ENCODE measurements around the gene PPM1M.
A peak's percentile ranks its signal among the peaks of the same experiment; 100 is the strongest.

The PPM1M gene

DNA sequence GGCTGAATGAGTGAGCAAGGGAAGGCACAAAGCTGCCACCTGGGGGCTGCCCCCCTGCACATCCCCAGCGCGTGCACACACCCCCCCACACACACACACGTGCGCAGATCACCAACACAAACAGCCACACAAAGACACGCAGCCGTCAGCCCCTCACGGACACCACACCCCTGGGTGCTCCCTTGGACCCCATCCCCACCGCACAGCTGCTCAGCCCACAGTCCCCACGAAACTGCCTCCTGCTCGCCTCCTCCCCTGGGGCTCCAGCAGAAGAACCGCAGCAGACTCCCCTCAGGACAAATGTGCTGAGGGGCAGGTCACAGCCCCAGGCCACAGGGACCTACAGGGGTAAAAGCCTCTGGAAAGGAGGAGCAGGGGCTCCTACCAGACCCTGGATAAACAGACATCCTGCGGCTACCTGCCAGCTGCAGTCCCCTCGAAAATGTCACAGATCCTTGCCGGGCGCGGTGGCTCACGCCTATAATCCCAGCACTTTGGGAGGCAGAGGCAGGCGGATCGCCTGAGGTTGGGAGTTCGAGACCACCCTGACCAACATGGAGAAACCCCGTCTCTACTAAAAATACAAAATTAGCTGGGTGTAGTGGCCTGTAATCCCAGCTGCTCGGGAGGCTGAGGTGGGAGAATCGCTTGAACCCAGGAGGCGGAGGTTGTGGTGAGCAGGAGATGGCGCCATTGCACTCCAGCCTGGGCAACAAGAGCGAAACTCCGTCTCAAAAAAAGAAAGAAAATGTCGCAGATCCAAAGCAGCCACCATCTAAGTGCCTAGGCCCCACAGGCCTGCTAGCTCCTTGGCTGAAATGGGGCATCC lies 13.1 kb upstream of the PPM1M start:
- Histone ChIP-seq H3K36me3 (ENCODE audit: control insufficient read depth, insufficient read depth, low read length) (peaks cover 44% of the 10 kb centered on the region), H3K27ac (ENCODE audit: low read depth, low read length) (no peak overlapping the region), H3K4me1 (ENCODE audit: control insufficient read depth, insufficient read depth, low read length) (peaks cover 17% of the 10 kb centered on the region), H3K4me3 (ENCODE audit: low read depth, low read length) (no peak overlapping the region), H3K9ac (ENCODE audit: low read length) (no peak overlapping the region), H3K9me3 (ENCODE audit: control insufficient read depth, insufficient read depth, low read depth, low read length) (no peaks in the 10 kb centered on the region), H3K27me3 (ENCODE audit: control insufficient read depth, insufficient read depth, low read length) (no peaks in the 10 kb centered on the region)

DNA sequence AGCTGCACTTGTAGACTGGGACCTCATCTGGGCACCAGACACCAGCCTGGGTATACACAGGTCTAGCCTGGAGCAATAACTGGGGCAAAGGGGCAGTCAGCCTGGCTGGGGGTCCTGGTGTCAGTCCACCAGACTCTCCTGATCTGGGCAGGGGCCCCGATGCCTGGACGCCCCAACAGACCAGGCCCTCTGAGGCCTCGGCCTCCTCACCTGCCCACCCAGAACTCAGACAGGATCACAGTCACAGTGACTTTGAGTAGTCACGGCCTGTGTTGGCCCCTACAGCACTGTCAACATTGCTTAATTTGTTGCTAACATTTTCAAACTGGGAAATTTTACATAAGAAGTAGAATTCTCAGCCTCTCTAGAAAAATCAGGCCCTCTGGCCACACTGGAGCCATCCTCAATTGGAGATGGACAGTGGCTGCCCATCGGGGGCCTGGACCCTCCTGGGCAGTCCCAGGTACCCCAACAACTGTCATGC lies 12.4 kb upstream of the PPM1M start:
- no peaks in the 10 kb centered on the region for H3K9me3 ChIP-seq (ENCODE audit: control insufficient read depth, insufficient read depth, low read depth, low read length)
- no peak overlapping the region for H3K27ac ChIP-seq (ENCODE audit: low read depth, low read length)
- no peak overlapping the region for H3K9ac ChIP-seq (ENCODE audit: low read length)
- H3K36me3 ChIP-seq (ENCODE audit: control insufficient read depth, insufficient read depth, low read length), result peaks cover 44% of the 10 kb centered on the region
- peaks cover 22% of the 10 kb centered on the region for H3K4me1 ChIP-seq (ENCODE audit: control insufficient read depth, insufficient read depth, low read length)
- H3K4me3 ChIP-seq (ENCODE audit: low read depth, low read length), result no peak overlapping the region
- H3K27me3 ChIP-seq (ENCODE audit: control insufficient read depth, insufficient read depth, low read length), result no peaks in the 10 kb centered on the region

DNA sequence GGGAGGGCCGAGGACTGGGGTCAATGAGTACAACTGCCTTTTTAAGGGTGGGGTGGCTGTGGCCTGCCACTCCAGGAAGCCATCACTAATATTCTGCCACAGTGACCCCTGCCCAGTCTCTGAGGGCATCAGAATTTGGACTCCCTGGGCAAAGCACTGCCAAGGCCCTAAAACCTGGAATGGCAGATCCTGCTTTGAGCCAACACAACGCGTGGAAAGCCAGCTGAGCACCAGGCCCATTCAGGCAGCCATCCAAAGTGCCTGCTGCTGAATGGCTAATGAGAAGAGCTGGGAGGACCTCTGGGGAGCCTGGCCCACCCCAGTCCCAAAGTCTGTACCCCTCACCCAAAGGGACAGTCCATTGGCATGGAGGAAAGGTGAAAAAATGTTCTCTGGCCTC lies 11.6 kb upstream of the PPM1M start:
- H3K4me1 ChIP-seq (ENCODE audit: control insufficient read depth, insufficient read depth, low read length), result peaks cover 27% of the 10 kb centered on the region
- no peaks in the 10 kb centered on the region for H3K9me3 ChIP-seq (ENCODE audit: control insufficient read depth, insufficient read depth, low read depth, low read length)
- no peak overlapping the region for H3K27ac ChIP-seq (ENCODE audit: low read depth, low read length)
- H3K9ac ChIP-seq (ENCODE audit: low read length), result no peak overlapping the region
- no peak overlapping the region for H3K4me3 ChIP-seq (ENCODE audit: low read depth, low read length)
- peaks cover 39% of the 10 kb centered on the region for H3K36me3 ChIP-seq (ENCODE audit: control insufficient read depth, insufficient read depth, low read length)
- H3K27me3 ChIP-seq (ENCODE audit: control insufficient read depth, insufficient read depth, low read length), result no peaks in the 10 kb centered on the region

DNA sequence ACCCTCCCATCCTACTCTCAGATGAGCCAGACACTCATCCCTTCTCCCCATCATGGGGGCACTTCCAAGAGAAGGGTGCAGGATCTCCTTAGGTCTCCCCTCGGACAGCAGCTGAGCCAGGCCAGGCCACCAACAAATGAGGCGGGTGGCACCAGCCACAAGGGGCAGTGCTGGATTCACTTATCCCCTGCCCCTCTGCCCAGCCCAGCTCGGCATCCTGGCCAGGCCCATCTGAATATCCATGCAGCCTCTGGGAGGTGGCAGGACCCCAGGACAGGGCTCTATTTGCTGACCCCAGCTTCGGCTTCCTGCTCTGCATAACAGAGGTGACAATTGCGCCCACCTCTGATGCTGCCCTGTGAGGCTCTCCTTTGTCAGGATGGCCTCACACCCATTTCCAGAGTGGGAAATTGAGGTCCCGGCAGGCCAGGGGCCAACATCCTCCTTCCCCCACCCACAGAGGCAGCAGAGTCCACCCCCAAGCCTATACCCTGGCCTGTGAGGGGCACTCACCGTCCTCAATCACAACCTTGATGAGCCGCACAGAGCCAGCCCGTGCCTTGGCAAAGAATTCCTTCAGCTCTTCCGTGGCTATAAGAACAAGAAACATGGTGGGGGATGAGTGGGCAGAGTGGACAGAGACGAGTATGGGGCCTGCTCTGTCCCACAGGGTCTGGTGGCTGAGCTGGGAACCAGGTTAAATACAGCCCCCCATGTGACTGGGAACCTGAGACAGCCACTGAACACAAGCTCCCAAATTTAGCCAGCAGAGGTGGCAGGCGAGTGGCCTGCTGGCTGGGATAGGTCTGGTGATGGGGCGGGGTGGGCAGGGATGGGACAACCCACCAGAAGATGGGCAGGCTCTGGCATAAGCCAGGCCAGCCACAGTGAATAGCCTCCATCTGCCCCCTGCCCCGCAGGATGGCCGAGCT lies 10.8 kb upstream of the PPM1M start:
- no peaks in the 10 kb centered on the region for H3K27me3 ChIP-seq (ENCODE audit: control insufficient read depth, insufficient read depth, low read length)

DNA sequence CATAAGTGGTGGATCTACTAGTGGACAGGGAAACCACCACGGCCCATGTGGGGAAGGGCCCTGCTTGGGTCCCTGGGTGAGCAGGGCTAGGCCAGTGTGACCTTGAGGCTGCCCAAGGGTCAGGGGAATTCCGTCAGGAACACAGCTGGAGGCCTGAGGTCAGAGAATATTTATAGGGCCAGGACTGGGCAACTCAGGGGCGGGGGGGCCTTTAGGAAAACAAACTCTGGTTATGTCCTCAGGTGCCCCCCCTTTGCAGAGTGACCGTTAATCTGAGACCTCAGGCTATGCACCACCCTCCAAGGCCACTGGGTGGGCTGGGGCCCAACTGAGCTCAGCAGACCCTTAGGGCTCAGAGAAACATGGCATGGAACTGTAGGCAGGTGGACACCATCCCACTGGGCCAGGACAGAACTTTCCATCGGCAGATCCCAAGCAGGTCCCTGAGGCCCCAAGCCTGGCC lies 9.1 kb upstream of the PPM1M start:
- peaks cover 41% of the 10 kb centered on the region for H3K4me1 ChIP-seq (ENCODE audit: control insufficient read depth, insufficient read depth, low read length)
- 0 out of 2 replicates have a peak overlapping the region, but pooled peaks have one; percentile 42 for H3K27ac ChIP-seq (ENCODE audit: low read depth, low read length)
- no peak overlapping the region for H3K9ac ChIP-seq (ENCODE audit: low read length)
- H3K27me3 ChIP-seq (ENCODE audit: control insufficient read depth, insufficient read depth, low read length), result no peaks in the 10 kb centered on the region
- H3K4me3 ChIP-seq (ENCODE audit: low read depth, low read length), result no peak overlapping the region
- no peaks in the 10 kb centered on the region for H3K9me3 ChIP-seq (ENCODE audit: control insufficient read depth, insufficient read depth, low read depth, low read length)
- peaks cover 15% of the 10 kb centered on the region; the same call in 1 of the 2 replicates for H3K36me3 ChIP-seq (ENCODE audit: control insufficient read depth, insufficient read depth, low read length)

More for the DNA sequence above, 10.8 kb upstream of the PPM1M start:
- Histone ChIP-seq H3K9me3 (ENCODE audit: control insufficient read depth, insufficient read depth, low read depth, low read length) (no peaks in the 10 kb centered on the region), H3K4me3 (ENCODE audit: low read depth, low read length) (no peak overlapping the region), H3K27ac (ENCODE audit: low read depth, low read length) (no peak overlapping the region), H3K4me1 (ENCODE audit: control insufficient read depth, insufficient read depth, low read length) (peaks cover 28% of the 10 kb centered on the region), H3K9ac (ENCODE audit: low read length) (no peak overlapping the region), H3K36me3 (ENCODE audit: control insufficient read depth, insufficient read depth, low read length) (peaks cover 31% of the 10 kb centered on the region)

DNA sequence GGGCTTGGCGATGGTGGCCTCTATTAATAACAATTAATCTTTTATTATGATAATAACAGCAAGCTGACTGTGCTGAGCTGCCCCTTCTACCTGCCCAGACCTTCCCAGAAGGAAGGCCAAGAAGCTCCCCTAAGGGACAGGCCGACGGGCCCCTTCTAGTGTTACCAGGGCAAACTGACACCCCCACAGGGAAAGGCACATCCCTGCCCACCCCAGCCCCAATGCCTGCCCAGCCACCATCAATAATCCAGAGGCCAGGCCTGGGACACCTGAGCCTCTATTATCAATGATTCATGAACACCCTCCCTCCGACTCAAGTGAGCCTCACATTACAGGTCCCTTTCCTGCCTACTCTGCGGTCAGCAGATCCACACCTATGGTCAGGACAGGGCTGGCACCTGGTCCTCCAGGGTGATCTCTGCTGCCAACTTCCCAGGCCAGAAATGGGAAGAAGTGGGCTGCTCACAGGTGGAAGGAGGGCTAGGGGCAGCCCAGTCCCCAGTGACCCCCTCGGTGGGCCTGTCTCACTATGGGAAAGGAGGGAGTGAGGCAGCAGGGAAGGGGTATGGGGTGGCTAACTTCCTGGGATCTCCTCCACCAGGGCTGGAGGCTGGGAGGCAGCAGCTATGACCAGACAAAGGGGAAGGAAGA lies 8.4 kb upstream of the PPM1M start:
- Histone ChIP-seq H3K4me3 (ENCODE audit: low read depth, low read length) (peak overlapping the region; percentile 93), H3K4me1 (ENCODE audit: control insufficient read depth, insufficient read depth, low read length) (peaks cover 41% of the 10 kb centered on the region), H3K9ac (ENCODE audit: low read length) (peak overlapping the region; percentile 10), H3K36me3 (ENCODE audit: control insufficient read depth, insufficient read depth, low read length) (peaks cover 15% of the 10 kb centered on the region; the same call in 1 of the 2 replicates), H3K9me3 (ENCODE audit: control insufficient read depth, insufficient read depth, low read depth, low read length) (no peaks in the 10 kb centered on the region), H3K27ac (ENCODE audit: low read depth, low read length) (peak overlapping the region; percentile 20; the same call in 1 of the 2 replicates), H3K27me3 (ENCODE audit: control insufficient read depth, insufficient read depth, low read length) (no peaks in the 10 kb centered on the region)

DNA sequence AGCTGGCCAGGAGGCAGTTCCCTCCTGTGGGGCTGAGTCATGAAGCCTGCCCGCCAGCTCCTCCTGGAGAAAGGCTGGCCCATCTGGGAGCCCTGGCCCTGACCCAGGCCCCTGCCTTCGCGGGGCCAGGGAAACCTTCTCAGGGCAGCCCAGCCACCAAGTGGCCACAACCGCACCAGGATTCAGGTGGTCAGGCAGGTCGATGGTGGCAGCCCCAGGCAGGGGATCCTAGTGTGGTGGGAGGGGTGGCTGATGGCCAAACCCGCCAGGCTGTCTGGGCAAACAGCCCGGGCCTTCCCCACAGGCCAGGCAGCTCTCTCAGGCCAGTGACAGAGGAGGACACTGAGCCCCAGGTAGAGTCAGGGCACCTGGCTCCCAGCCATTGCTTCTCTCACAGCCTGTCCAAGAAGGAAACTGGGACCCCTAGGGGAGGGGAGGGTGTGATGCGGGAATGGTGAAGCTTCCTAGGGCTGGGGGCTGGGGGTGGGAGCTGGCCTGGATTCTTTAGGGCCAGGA lies 7.8 kb upstream of the PPM1M start:
- Histone ChIP-seq H3K27ac (ENCODE audit: low read depth, low read length) (peak overlapping the region; percentile 20; the same call in 1 of the 2 replicates), H3K9me3 (ENCODE audit: control insufficient read depth, insufficient read depth, low read depth, low read length) (no peaks in the 10 kb centered on the region), H3K9ac (ENCODE audit: low read length) (peak overlapping the region; percentile 10), H3K27me3 (ENCODE audit: control insufficient read depth, insufficient read depth, low read length) (no peaks in the 10 kb centered on the region), H3K4me3 (ENCODE audit: low read depth, low read length) (peak overlapping the region; percentile 93), H3K4me1 (ENCODE audit: control insufficient read depth, insufficient read depth, low read length) (peaks cover 41% of the 10 kb centered on the region), H3K36me3 (ENCODE audit: control insufficient read depth, insufficient read depth, low read length) (peaks cover 15% of the 10 kb centered on the region; the same call in 1 of the 2 replicates)

DNA sequence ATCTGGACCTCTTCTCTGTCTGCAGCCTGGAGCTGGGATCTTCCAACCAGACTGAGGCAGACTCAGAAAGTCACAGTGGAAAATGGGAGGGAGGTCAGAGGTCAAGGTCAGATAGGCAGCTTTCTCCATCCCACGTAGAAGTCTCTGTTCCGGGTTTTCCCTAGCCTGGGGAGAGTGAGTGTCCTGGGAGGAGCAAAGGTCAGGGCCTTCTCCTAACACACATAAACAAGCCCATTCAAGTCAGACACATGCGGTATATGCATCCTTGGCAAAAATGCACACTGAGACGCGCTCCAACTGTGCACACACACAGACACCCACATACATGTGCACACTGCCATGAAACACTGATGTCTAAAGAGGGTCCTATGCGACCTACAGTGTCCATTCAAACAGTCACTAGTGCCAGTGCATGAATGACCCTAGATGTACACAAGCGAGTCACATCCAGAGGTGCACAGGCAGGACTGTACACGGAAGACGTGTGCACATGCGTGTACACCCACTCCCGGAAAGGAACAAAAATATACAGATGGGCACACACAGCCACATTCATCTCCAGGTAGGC lies 7.3 kb upstream of the PPM1M start:
- peak overlapping the region; percentile 59 for H3K9ac ChIP-seq (ENCODE audit: low read length)
- H3K4me3 ChIP-seq (ENCODE audit: low read depth, low read length), result peak overlapping the region; percentile 93
- peak overlapping the region; percentile 20; the same call in 1 of the 2 replicates for H3K27ac ChIP-seq (ENCODE audit: low read depth, low read length)
- H3K9me3 ChIP-seq (ENCODE audit: control insufficient read depth, insufficient read depth, low read depth, low read length), result no peaks in the 10 kb centered on the region
- H3K36me3 ChIP-seq (ENCODE audit: control insufficient read depth, insufficient read depth, low read length), result peaks cover 15% of the 10 kb centered on the region; the same call in 1 of the 2 replicates
- peaks cover 41% of the 10 kb centered on the region for H3K4me1 ChIP-seq (ENCODE audit: control insufficient read depth, insufficient read depth, low read length)
- no peaks in the 10 kb centered on the region for H3K27me3 ChIP-seq (ENCODE audit: control insufficient read depth, insufficient read depth, low read length)

DNA sequence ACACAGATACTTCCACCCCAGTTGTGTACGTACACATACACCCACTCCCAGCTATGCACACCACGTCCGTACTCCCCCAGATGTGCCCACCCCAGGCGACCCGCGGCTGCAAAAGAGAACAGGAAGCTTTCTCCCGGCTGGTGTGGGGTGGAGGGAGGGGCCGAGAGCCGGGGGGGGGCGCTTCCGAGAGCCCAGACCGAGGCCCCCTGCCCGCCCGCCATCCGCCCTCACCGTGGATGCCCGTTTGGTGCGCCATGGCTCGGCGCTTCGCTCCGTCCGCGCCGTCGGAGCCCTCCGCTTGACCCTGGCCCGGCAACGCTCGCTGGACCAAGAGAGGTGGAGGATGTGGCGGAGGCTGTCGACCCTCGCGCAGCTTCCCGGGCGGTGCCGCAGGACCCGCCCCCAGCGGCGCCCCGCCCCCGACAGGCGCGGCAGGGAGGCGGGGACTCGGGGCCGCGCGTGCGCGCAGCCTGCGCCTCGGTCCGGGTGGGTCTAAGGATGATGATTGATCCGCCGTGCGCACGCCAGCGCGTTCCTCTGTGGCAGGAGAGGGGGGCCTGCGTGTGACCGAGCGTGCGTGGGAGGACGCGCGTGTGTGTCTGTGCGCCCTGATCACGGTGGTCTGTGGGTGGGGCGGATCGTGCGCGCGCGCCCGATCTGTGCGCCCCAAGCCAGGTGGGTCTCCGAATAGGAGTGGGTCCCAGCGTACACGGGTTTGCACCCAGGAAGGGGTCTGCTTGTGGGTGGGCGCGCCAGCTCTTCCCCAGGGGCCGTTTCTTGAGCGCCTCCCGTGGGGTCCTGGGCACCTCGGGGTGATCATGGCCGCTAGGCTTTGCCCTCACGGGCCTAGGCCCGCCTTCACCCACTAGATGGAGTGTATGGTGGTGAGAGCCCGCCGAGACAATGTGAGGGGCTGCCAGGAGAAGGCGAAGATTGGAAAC lies 6.5 kb upstream of the PPM1M start, which contains the start of gene TWF2:
TWF2 (minus strand) TSS at position 398 of the 941 bp plus-strand sequence; CDS start at position 256, 142 bp downstream.
- Histone ChIP-seq H3K9me3 (ENCODE audit: control insufficient read depth, insufficient read depth, low read depth, low read length) (peaks cover 5% of the 10 kb centered on the region; the same call in 1 of the 2 replicates), H3K4me1 (ENCODE audit: control insufficient read depth, insufficient read depth, low read length) (peaks cover 41% of the 10 kb centered on the region), H3K27me3 (ENCODE audit: control insufficient read depth, insufficient read depth, low read length) (peaks cover under 1% of the 10 kb centered on the region), H3K36me3 (ENCODE audit: control insufficient read depth, insufficient read depth, low read length) (peaks cover 13% of the 10 kb centered on the region; the same call in 1 of the 2 replicates), H3K4me3 (ENCODE audit: low read depth, low read length) (peak within 1 kb of the TSS; percentile 93), H3K27ac (ENCODE audit: low read depth, low read length) (peak within 1 kb of the TSS; percentile 56; the same call in 1 of the 2 replicates), H3K9ac (ENCODE audit: low read length) (peak within 1 kb of the TSS; percentile 76)
